Osteoblast (primary cell): ENCODE data around the gene TUBB1. TPM values are rescaled to one million over a fixed set of nuclear protein-coding genes. Genes with fewer than 3 reads are reported as not detected.

Source experiments
- DNase-seq: peaks from one replicate; pipeline ENCODE4 v3.0.0; 2011; ENCODE audit warnings: low spot score, mixed read lengths; ENCODE audit not compliant: insufficient read length; ENCODE audit errors: missing footprints
- H2AFZ ChIP-seq: 2 replicates; pipeline ENCODE4 v1.6.0; 2011; ENCODE audit warnings: mild to moderate bottlenecking, low read length
- H3K27ac ChIP-seq: 2 replicates; pipeline ENCODE4 v1.5.1; 2011; ENCODE audit warnings: mild to moderate bottlenecking, low read depth, low read length, moderate library complexity
- H3K27me3 ChIP-seq: 2 replicates; pipeline ENCODE4 v1.6.0; 2012; ENCODE audit warnings: mild to moderate bottlenecking, control low read depth, inconsistent platforms, low read length, moderate library complexity; ENCODE audit not compliant: insufficient read depth
- H3K36me3 ChIP-seq: 2 replicates; pipeline ENCODE4 v1.5.1; 2011; ENCODE audit warnings: mild to moderate bottlenecking, low read length, control low read depth, moderate library complexity; ENCODE audit not compliant: insufficient read depth
- H3K4me1 ChIP-seq: 2 replicates; pipeline ENCODE4 v1.5.1; 2011; ENCODE audit warnings: mild to moderate bottlenecking, low read length, control low read depth, moderate library complexity; ENCODE audit not compliant: insufficient read depth
- H3K4me2 ChIP-seq: 2 replicates; pipeline ENCODE4 v1.6.0; 2011; ENCODE audit warnings: mild to moderate bottlenecking, low read length; ENCODE audit not compliant: insufficient read depth
- H3K4me3 ChIP-seq: fragments of 200-600 bp; sonication (generic); 3 replicates; pipeline ENCODE4 v1.5.1; 2012; ENCODE audit warnings: mild to moderate bottlenecking, low read length, inconsistent platforms; ENCODE audit not compliant: insufficient read depth
- H3K79me2 ChIP-seq: 2 replicates; pipeline ENCODE4 v1.6.0; 2012; ENCODE audit warnings: mild to moderate bottlenecking, low read length, control low read depth, inconsistent platforms; ENCODE audit not compliant: insufficient read depth
- H3K9me3 ChIP-seq: 2 replicates; pipeline ENCODE4 v1.5.1; 2011; ENCODE audit warnings: low read depth, low read length, control low read depth
- H4K20me1 ChIP-seq: 2 replicates; pipeline ENCODE4 v1.6.0; 2012; ENCODE audit warnings: mild to moderate bottlenecking, low read length, control low read depth; ENCODE audit not compliant: insufficient read depth
- total RNA-seq: library from RNA; depleted of rRNA; stranded (reverse); fragments of >200 nt; gene quantifications from 2 replicates; pipeline ENCODE4 v1.2.3, GENCODE V29; 2012
- TF ChIP-seq, protein P1 (sequence below): IDR thresholded peaks from 2 replicates; pipeline ENCODE4 v1.5.1; 2011; ENCODE audit warnings: mild to moderate bottlenecking, low read depth, low read length, moderate library complexity; ENCODE audit errors: extremely low read depth

The TUBB1 gene
- total RNA-seq, 1 donor: not detected

DNA sequence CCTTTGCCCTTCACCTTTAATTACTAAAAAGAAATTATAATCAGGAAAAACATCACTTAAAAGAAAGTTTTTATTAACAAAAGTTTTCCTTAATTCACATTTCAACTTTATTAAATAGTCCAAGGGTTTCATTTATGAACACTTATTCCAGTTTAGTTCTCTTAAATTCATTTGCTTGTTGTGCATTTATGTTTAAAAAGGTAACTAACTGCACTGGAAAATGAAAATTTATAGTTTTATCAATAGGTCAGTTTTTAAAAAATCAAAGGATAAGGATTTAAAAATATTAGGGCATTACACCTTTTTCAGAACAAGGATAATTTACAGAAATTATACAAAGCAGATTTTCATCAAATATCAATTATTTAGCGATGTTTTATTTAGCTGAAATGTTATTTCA is 13.9 kb downstream of the TUBB1 start:
- H3K4me1 ChIP-seq: peaks cover 38% of the 10 kb centered on the region
- H3K4me2 ChIP-seq: peak overlapping the region; percentile 90
- no peak for DNase-seq
- peak overlapping the region; percentile 88 for H3K4me3 ChIP-seq
- H2AFZ ChIP-seq: no peak overlapping the region
- no peaks in the 10 kb centered on the region for H3K27me3 ChIP-seq
- peak overlapping the region; percentile 73 for H3K27ac ChIP-seq
- H3K9me3 ChIP-seq: no peaks in the 10 kb centered on the region
- H3K36me3 ChIP-seq: peaks cover 53% of the 10 kb centered on the region
- TF ChIP-seq, protein P1, sequence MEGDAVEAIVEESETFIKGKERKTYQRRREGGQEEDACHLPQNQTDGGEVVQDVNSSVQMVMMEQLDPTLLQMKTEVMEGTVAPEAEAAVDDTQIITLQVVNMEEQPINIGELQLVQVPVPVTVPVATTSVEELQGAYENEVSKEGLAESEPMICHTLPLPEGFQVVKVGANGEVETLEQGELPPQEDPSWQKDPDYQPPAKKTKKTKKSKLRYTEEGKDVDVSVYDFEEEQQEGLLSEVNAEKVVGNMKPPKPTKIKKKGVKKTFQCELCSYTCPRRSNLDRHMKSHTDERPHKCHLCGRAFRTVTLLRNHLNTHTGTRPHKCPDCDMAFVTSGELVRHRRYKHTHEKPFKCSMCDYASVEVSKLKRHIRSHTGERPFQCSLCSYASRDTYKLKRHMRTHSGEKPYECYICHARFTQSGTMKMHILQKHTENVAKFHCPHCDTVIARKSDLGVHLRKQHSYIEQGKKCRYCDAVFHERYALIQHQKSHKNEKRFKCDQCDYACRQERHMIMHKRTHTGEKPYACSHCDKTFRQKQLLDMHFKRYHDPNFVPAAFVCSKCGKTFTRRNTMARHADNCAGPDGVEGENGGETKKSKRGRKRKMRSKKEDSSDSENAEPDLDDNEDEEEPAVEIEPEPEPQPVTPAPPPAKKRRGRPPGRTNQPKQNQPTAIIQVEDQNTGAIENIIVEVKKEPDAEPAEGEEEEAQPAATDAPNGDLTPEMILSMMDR: no peak
- H4K20me1 ChIP-seq: peaks cover 17% of the 10 kb centered on the region
- H3K79me2 ChIP-seq: peaks cover 64% of the 10 kb centered on the region

DNA sequence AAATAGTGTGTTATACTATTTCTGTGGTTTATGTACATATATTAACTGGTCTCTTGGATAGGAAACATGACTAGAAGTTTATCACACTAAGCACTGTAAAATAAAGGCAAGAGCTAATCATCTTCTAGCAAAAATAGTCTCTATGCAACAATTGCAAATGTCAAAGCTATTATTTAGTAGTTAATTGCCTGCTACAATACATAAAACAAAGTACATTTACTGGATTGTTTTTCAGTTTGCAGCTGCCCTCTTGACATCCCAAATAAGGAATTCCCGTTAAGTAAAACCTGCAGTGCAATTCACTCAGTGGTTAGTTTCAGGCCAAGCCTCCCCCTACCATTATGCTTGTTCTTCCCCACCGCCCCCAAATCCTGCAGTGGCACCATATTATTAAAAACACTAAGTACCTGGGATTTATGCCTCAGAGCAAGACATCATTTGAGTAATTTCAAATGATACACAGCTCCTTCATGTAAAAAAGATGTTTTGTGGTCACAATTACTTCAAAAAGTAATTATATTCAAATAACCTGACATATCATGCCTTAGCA is 14.5 kb downstream of the TUBB1 start:
- no peak overlapping the region for H3K4me3 ChIP-seq
- no peak overlapping the region for H3K4me2 ChIP-seq
- TF ChIP-seq, protein P1: no peak
- H3K27me3 ChIP-seq: no peaks in the 10 kb centered on the region
- no peak for DNase-seq
- peaks cover 65% of the 10 kb centered on the region for H3K79me2 ChIP-seq
- H2AFZ ChIP-seq: no peak overlapping the region
- H3K4me1 ChIP-seq: peaks cover 32% of the 10 kb centered on the region
- H3K36me3 ChIP-seq: peaks cover 52% of the 10 kb centered on the region
- no peak overlapping the region for H3K27ac ChIP-seq
- H4K20me1 ChIP-seq: peaks cover 12% of the 10 kb centered on the region
- H3K9me3 ChIP-seq: no peaks in the 10 kb centered on the region

DNA sequence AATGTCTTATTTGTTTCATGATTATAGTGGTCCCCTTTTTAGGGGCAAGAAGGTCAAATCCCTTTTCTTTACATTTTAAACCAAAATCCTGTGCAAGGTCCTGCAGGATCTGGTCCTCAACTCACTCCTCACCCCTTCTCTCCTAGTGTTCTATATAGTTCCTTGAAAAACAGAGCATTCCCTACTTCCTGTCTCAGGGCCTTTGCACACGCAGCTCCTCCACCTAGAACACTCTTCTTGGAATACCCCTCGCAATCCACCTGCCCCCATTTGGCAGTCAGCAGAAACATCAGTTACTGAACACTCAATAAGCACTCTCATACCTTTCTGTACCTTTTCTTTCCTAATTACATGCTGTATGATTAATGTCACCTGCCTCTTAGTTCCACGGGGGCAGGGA is 16.2 kb downstream of the TUBB1 start:
- no peak for DNase-seq
- Histone ChIP-seq H2AFZ (no peak overlapping the region), H3K4me1 (peaks cover 20% of the 10 kb centered on the region), H3K36me3 (peaks cover 52% of the 10 kb centered on the region), H4K20me1 (peaks cover 16% of the 10 kb centered on the region), H3K4me3 (no peak overlapping the region), H3K4me2 (no peak overlapping the region), H3K79me2 (peaks cover 64% of the 10 kb centered on the region), H3K27me3 (no peaks in the 10 kb centered on the region), H3K9me3 (no peaks in the 10 kb centered on the region), H3K27ac (no peak overlapping the region)
- TF ChIP-seq, protein P1: no peak

DNA sequence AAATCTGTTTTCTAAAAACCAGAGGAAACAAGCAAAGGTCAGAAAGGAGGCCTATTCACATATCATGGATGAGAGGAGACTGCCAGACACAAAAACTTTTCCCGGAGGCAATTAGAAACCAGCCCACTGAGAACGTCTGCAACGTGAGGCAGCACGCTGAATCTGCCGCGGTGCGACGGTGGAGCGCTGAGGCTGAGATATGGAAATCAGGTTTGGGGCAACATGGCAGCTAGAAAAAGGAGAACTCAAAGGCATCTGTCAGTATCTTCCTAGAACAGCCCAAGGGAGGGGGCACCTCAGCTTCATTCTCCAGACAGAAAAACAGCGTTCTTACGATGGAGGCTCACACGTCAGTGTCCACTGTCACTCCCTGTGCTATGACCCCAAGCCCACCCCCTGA is 18.2 kb downstream of the TUBB1 start:
- peaks cover 17% of the 10 kb centered on the region for H3K4me1 ChIP-seq
- H2AFZ ChIP-seq: no peak overlapping the region
- H3K27ac ChIP-seq: no peak overlapping the region
- H3K79me2 ChIP-seq: peaks cover 68% of the 10 kb centered on the region
- H3K4me3 ChIP-seq: no peak overlapping the region
- no peaks in the 10 kb centered on the region for H3K9me3 ChIP-seq
- no peak overlapping the region for H3K4me2 ChIP-seq
- DNase-seq: no peak
- no peaks in the 10 kb centered on the region for H3K27me3 ChIP-seq
- TF ChIP-seq, protein P1: no peak
- peaks cover 14% of the 10 kb centered on the region for H4K20me1 ChIP-seq
- H3K36me3 ChIP-seq: peaks cover 53% of the 10 kb centered on the region
